ENCODE results near the gene CA5A.
"Not testable (repeated sequence)": the region's sequence is repeated elsewhere in the genome, so short reads cannot be mapped to it uniquely, and the experiment has no call there.

CA5A gene

GRCh38 chr16:87864331-87864989 lies 71.9 kb downstream of the CA5A start:
- no peak for DNase-seq

GRCh38 chr16:87863327-87863635 lies 73.0 kb downstream of the CA5A start:
- not testable (repeated sequence) for DNase-seq

- not testable (repeated sequence) for DNase-seq
Measured at GRCh38 chr16:87862597-87863326, 73.6 kb downstream of the CA5A start.

GRCh38 chr16:87861300-87862099 lies 74.8 kb downstream of the CA5A start:
- DNase-seq: peak; percentile 13

GRCh38 chr16:87860553-87861299 lies 75.6 kb downstream of the CA5A start:
- peak; percentile 73 for DNase-seq

GRCh38 chr16:87858151-87858993 lies 78.0 kb downstream of the CA5A start:
- DNase-seq: peak; percentile 59

GRCh38 chr16:87856791-87857228 lies 79.5 kb downstream of the CA5A start:
- DNase-seq: no peak

- no peak for DNase-seq
Measured at GRCh38 chr16:87855852-87856715, 80.2 kb downstream of the CA5A start.

- no peak for DNase-seq
Measured at GRCh38 chr16:87854907-87855683, 81.2 kb downstream of the CA5A start.

GRCh38 chr16:87854053-87854906 lies 82.0 kb downstream of the CA5A start:
- no peak for DNase-seq

GRCh38 chr16:87853411-87854052 lies 82.8 kb downstream of the CA5A start:
- peak; percentile 93 for DNase-seq

- DNase-seq: no peak
Measured at GRCh38 chr16:87851601-87852000, 84.7 kb downstream of the CA5A start.

- DNase-seq: no peak
Measured at GRCh38 chr16:87851141-87851587, 85.2 kb downstream of the CA5A start.

- peak; percentile 67 for DNase-seq
Measured at GRCh38 chr16:87850009-87851006, 86.0 kb downstream of the CA5A start.

- no peak for DNase-seq
Measured at GRCh38 chr16:87849419-87850008, 86.8 kb downstream of the CA5A start.

- DNase-seq: peak; percentile 58
Measured at GRCh38 chr16:87848676-87849345, 87.5 kb downstream of the CA5A start.

All from right hindlimb (tissue), 1 donor.